ENCODE measurements around the gene LRRK2.

DNA sequence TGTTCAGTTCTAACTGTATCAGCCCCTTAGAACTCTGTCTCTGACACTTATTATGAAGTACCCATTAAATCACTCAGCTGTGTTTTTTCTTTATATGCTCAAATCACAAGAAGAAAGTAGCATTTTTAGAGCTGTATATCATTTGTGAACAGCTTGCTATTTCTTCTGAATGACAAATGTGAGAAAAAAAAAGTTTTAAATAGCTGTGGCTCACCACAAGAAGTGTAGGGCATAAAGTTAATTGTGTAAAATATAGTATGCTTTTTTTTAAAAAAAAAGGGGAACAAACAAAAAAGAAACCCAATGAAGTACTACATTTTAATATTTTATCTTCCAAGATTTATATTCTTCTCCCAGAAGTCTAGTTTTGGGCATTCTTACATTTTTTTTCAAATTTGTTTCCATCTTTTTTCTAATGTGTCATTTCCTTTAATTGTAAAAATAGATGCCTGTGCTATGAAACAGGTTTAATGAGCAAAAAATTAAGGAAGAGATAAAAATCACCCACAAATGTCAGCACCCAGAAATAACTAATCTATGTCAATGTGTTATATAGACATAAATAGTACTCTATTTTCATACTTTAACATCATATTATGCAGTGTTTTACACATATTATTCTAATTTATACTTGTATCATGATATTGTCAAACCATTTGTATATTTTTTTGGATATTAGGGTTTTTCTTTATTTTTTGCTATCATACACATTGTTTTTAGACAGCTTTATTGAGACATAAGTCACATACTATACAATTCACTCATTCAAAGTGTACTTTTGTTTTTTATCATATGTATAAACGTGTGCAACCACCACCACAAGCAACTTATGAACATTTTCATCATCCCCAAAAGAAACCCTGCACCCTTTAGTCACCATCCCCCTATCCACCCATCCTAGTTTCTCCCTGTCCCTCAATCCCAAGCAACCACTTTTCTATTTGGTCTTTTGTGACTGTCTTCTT lies 22.4 kb upstream of the LRRK2 start:
- TF ChIP-seq, protein P1, sequence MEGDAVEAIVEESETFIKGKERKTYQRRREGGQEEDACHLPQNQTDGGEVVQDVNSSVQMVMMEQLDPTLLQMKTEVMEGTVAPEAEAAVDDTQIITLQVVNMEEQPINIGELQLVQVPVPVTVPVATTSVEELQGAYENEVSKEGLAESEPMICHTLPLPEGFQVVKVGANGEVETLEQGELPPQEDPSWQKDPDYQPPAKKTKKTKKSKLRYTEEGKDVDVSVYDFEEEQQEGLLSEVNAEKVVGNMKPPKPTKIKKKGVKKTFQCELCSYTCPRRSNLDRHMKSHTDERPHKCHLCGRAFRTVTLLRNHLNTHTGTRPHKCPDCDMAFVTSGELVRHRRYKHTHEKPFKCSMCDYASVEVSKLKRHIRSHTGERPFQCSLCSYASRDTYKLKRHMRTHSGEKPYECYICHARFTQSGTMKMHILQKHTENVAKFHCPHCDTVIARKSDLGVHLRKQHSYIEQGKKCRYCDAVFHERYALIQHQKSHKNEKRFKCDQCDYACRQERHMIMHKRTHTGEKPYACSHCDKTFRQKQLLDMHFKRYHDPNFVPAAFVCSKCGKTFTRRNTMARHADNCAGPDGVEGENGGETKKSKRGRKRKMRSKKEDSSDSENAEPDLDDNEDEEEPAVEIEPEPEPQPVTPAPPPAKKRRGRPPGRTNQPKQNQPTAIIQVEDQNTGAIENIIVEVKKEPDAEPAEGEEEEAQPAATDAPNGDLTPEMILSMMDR (conservative IDR thresholded peaks at IDR 0.05; ENCODE audit: low read length), result no peak
- TF ChIP-seq EZH2phosphoT487 (IDR thresholded peaks at IDR 0.05; ENCODE audit: borderline replicate concordance, low read depth, low read length), result no peak

All from OCI-LY7 (cell line).